RWPE2 (cell line): Measurements from ENCODE around the gene LITAF.
A peak's percentile ranks its signal among the peaks of the same experiment; 100 is the strongest.

Experiments used
- ATAC-seq: fragments of 200-7000 bp; cut with Tn5 transposase; 3 replicates; pipeline ENCODE4 v1.9.1; 2021; ENCODE audit warnings: low read depth
- DNase-seq: peaks from one replicate; pipeline ENCODE4 v3.0.0-alpha.2; 2020; ENCODE audit warnings: low spot score
- H3K27ac ChIP-seq: fragments of 450-650 bp; 2 replicates; pipeline ENCODE4 v1.5.1; 2017; ENCODE audit warnings: mild to moderate bottlenecking; ENCODE audit not compliant: poor library complexity, severe bottlenecking
- H3K27me3 ChIP-seq: fragments of 250-450 bp; sonication (Bioruptor Pico); 2 replicates; pipeline ENCODE4 v1.5.1; 2021; ENCODE audit warnings: mild to moderate bottlenecking, moderate library complexity; ENCODE audit not compliant: insufficient read depth, poor library complexity, severe bottlenecking
- H3K36me3 ChIP-seq: fragments of 250-450 bp; sonication (Bioruptor Pico); 2 replicates; pipeline ENCODE4 v1.5.1; 2020; ENCODE audit warnings: low read depth, mild to moderate bottlenecking, moderate library complexity
- H3K4me1 ChIP-seq: fragments of 250-450 bp; sonication (Bioruptor Pico); 2 replicates; pipeline ENCODE4 v1.5.1; 2021; ENCODE audit warnings: mild to moderate bottlenecking, moderate library complexity; ENCODE audit not compliant: insufficient read depth, poor library complexity, severe bottlenecking
- H3K4me3 ChIP-seq: fragments of 250-450 bp; sonication (Bioruptor Pico); 2 replicates; pipeline ENCODE4 v1.5.1; 2021; ENCODE audit warnings: mild to moderate bottlenecking, moderate library complexity; ENCODE audit not compliant: severe bottlenecking
- H3K9me3 ChIP-seq: fragments of 250-450 bp; sonication (Bioruptor Pico); 2 replicates; pipeline ENCODE4 v1.5.1; 2021; ENCODE audit warnings: mild to moderate bottlenecking, moderate library complexity; ENCODE audit not compliant: severe bottlenecking
- CTCF ChIP-seq: fragments of 450-650 bp; IDR thresholded peaks from one replicate; pipeline ENCODE4 v1.5.1; 2017; ENCODE audit warnings: mild to moderate bottlenecking, moderate library complexity; ENCODE audit not compliant: poor library complexity, severe bottlenecking

Gene LITAF

GRCh38 chr16:11630046-11630767 is 43.5 kb upstream of the LITAF start:
- DNase-seq, result no peak
- H3K9me3 ChIP-seq, result no peaks in the 10 kb centered on the region
- H3K4me1 ChIP-seq, result peaks cover 24% of the 10 kb centered on the region
- no peaks in the 10 kb centered on the region for H3K36me3 ChIP-seq
- H3K27me3 ChIP-seq, result no peaks in the 10 kb centered on the region
- H3K27ac ChIP-seq, result peak overlapping the region; percentile 97
- H3K4me3 ChIP-seq, result no peak overlapping the region
- TF ChIP-seq CTCF, result no peak
- ATAC-seq, result no peak

- peak overlapping the region; percentile 97 for H3K27ac ChIP-seq
- no peak overlapping the region for H3K4me3 ChIP-seq
- H3K4me1 ChIP-seq, result peaks cover 24% of the 10 kb centered on the region
- TF ChIP-seq CTCF, result no peak
- no peaks in the 10 kb centered on the region for H3K9me3 ChIP-seq
- no peak for DNase-seq
- no peak for ATAC-seq
- H3K27me3 ChIP-seq, result no peaks in the 10 kb centered on the region
- H3K36me3 ChIP-seq, result no peaks in the 10 kb centered on the region
Measured at GRCh38 chr16:11629071-11630030, 42.6 kb upstream of the LITAF start.

GRCh38 chr16:11627822-11628457 is 41.2 kb upstream of the LITAF start:
- no peaks in the 10 kb centered on the region for H3K36me3 ChIP-seq
- H3K4me3 ChIP-seq, result no peak overlapping the region
- DNase-seq, result peak; percentile 98
- ATAC-seq, result peak; percentile 94
- H3K27ac ChIP-seq, result peak overlapping the region; percentile 97
- H3K9me3 ChIP-seq, result no peaks in the 10 kb centered on the region
- no peaks in the 10 kb centered on the region for H3K27me3 ChIP-seq
- TF ChIP-seq CTCF, result no peak
- H3K4me1 ChIP-seq, result peaks cover 24% of the 10 kb centered on the region

- Histone ChIP-seq H3K4me3 (no peak overlapping the region), H3K27me3 (no peaks in the 10 kb centered on the region), H3K27ac (peak overlapping the region; percentile 97), H3K36me3 (no peaks in the 10 kb centered on the region), H3K9me3 (no peaks in the 10 kb centered on the region), H3K4me1 (peaks cover 24% of the 10 kb centered on the region)
- ATAC-seq (no peak), DNase-seq (no peak)
- TF ChIP-seq CTCF, result no peak
Measured at GRCh38 chr16:11627292-11627663, 40.6 kb upstream of the LITAF start.
